ENCODE results near the gene TRPM2.

DNA sequence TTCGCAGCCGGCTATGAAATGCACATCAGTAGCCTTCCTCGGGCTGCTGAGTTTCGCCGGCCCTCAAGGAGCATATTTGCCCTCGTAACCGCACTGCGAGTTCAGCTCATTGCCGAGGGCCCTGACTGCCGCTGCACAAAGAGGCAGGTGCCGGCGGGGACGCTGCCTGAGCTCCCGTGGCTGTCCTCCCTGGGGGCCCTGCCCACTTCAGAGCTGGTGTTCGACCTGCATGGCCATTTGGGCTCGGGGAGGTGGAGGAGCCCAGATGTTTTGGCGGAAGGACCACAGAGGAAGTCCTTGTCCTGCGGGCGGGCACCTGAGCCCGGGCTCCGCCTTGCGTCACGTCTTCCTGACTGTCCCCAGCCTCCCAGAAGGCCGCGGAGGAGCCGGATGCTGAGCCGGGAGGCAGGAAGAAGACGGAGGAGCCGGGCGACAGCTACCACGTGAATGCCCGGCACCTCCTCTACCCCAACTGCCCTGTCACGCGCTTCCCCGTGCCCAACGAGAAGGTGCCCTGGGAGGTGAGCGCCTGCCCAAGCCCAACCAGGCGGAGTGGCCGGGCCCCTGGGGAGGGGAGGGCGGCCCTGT lies 72.0 kb downstream of the TRPM2 start:
- TF ChIP-seq SUPT20H (IDR thresholded peaks at IDR 0.05; ENCODE audit: borderline replicate concordance, control insufficient read depth, low read depth, low read length) (no peak), JUND (IDR thresholded peaks at IDR 0.05; ENCODE audit: low read depth, low read length) (no peak), POLR2A (IDR thresholded peaks at IDR 0.05; ENCODE audit: low read depth, low read length) (no peak), EZH2 (IDR thresholded peaks at IDR 0.05; ENCODE audit: borderline replicate concordance, control insufficient read depth, low read depth, low read length) (no peak)
